Daoy (cell line): Measurements from ENCODE around the gene CCDC150. TPM values are rescaled to one million over a fixed set of nuclear protein-coding genes. Genes with fewer than 3 reads are reported as not detected.

Experiments used
- DNase-seq: peaks from one replicate; pipeline ENCODE4 v3.0.0-alpha.2; 2015; ENCODE audit warnings: low read depth
- total RNA-seq: library from RNA; depleted of rRNA; stranded (reverse); fragments of >200 nt; shearing (Covaris generic); gene quantifications from 2 replicates; pipeline ENCODE4 v1.2.3, GENCODE V29; 2014; rRNA removed

The CCDC150 gene
- total RNA-seq, result 12.0 and 12.1 TPM in 2 replicates

DNA sequence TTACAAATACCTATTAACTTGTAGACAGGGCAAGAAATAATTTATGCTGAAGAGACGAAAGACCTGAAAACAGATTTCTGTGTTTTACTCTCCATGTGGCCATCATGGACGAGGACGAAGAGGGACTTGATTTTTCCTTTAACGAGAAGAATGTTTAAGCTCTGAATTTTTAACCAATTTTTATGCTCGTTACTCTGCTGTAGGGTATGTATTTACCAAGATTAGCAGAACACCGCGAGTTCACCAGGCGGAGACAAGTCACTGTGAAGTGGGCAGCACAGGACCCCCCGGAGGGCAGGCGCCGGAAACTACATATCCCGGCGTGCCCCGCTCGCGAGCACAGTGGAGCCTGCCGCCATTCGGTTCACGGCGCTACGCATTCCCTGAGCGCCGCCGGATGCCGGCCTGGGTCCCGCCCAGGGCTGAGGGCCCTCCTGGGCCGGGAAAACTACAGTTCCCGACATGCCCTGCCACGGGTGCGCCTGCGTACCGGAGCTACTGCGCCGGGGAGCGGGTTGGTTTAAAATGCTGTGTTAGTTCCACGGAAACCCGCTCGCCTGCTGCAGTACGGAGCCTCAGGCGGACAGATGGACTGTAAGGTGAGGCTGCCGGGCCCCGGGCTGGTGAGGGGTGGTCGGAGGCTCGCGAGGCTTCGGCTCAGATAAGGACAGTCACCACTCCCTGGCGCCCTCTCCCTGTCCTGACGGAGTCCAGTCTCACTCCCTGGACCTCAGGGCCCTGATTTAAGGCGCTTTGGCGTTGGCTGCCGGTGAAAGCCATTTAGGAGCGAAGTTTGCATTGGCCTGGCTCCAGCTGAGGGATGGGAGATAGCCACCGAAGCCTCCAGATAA lies at the start of gene CCDC150:
TSS of gene CCDC150 (plus strand) at position 536 of the 851 bp plus-strand sequence. CDS start at position 588, 52 bp downstream.
- DNase-seq, result peak; percentile 97

DNA sequence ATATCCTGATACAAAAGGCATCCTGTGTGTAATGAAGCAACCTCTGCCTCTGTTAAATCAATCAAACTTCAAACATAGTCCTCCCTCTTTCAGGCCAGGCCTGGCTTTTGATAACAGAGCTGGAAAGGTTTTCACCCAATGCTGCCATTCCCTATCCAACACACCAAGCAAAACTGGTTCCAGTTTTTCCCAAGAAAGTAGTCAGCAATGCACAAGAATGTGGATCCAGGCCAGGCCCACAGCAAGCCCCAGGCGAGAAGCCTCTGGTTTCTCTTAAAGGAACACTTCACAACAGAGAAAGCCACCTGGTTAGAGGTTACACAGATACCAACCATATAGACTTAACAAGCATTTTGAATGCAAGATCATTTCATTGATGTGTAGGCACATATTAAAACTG lies 49.2 kb upstream of the CCDC150 start:
- peak; percentile 25 for DNase-seq

GRCh38 chr2:196591004-196591403 lies 48.5 kb upstream of the CCDC150 start:
- DNase-seq, result no peak

DNA sequence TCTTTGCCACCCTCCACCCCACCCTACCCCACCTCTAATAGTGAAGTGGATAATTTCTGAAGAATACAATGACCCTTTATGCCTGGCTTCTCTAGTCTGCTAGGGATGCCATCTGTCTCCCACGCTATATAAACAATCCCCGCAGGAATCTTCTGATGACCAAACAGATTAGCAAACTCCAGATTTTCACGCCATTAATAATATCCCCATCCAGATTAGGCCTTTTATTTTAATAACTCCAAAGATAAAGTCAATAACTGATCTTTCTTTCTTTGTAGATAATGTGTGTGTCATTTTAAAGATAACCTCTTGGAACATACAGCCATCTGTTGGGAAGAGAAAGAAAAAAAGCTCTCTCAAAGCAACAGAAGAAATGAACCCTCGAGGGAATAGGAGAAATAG lies 47.9 kb upstream of the CCDC150 start:
- no peak for DNase-seq

GRCh38 chr2:196592331-196592910 lies 47.1 kb upstream of the CCDC150 start:
- DNase-seq, result peak; percentile 62

- DNase-seq, result peak; percentile 71
Measured at GRCh38 chr2:196592911-196593881, 46.3 kb upstream of the CCDC150 start, which contains the start of gene HECW2. Gene HECW2, minus strand, starts transcription at chr2:196593554.

- DNase-seq, result no peak
Measured at GRCh38 chr2:196594158-196594557, 45.4 kb upstream of the CCDC150 start.

GRCh38 chr2:196597531-196597930 lies 42.0 kb upstream of the CCDC150 start:
- peak; percentile 47 for DNase-seq

- DNase-seq, result no peak
Measured at GRCh38 chr2:196598412-196598811, 41.1 kb upstream of the CCDC150 start.

DNA sequence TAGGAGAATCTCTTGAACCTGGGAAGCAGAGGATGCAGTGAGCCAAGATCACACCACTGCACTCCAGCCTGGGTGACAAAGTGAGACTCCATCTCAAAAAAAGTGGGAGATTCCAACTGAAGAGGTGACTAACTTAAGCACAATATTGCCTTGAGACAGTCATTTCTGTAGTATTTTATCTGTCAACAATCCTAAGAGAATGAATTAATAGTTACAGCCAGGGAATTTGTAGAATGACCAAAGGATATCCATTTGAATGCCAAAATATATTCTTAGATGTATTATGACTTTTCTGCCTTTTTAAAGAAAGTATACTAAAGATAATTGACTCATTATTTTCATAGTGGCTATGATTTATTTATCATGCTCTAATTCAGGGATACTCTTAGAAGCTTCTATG lies 40.7 kb upstream of the CCDC150 start:
- DNase-seq, result no peak

- peak; percentile 95 for DNase-seq
Measured at GRCh38 chr2:196601430-196602306, 37.8 kb upstream of the CCDC150 start.

DNA sequence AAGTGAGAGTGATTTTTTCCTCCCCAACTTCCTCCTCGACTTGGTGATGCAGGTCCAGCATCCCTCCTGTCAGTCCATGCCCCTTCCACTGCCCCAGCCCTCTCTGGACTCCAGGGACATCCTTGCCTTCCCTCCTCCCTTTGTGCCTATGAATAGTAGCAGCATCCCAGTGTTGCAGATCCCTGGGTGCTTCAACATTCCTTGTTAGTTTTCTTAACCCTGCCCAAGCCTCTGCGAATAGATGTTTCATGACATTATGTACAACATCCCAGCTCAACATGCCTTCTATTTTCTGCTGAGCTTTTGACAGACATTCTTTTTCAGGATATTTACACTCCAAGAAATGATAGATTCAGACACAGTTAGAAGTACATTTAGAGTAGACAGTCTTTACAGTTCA lies 35.3 kb upstream of the CCDC150 start:
- no peak for DNase-seq

- no peak for DNase-seq
Measured at GRCh38 chr2:196606516-196606915, 33.0 kb upstream of the CCDC150 start.

- DNase-seq, result no peak
Measured at GRCh38 chr2:196607073-196607472, 32.4 kb upstream of the CCDC150 start.

- peak; percentile 76 for DNase-seq
Measured at GRCh38 chr2:196607896-196608295, 31.6 kb upstream of the CCDC150 start.

- DNase-seq, result no peak
Measured at GRCh38 chr2:196609806-196610205, 29.7 kb upstream of the CCDC150 start.

DNA sequence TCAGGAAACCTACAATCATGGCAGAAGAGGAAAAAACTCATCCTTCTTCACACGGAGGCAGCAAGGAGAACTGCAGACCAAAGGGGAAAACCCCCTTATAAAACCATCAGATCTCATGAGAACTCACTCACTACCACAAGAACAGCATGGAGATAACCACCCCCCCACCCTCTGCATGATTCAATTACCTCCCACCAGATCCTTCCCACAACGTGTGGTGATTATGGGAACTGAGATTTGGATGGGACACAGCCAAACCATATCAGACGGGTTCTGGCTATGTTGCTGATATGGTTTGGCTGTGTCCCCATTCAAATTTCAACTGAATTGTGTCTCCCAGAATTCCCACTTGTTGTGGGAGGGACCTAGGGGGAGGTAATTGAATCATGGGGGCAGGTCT lies 28.7 kb upstream of the CCDC150 start:
- DNase-seq, result peak; percentile 78

- DNase-seq, result no peak
Measured at GRCh38 chr2:196613302-196613701, 26.2 kb upstream of the CCDC150 start.

GRCh38 chr2:196617430-196617829 lies 22.1 kb upstream of the CCDC150 start:
- no peak for DNase-seq

DNA sequence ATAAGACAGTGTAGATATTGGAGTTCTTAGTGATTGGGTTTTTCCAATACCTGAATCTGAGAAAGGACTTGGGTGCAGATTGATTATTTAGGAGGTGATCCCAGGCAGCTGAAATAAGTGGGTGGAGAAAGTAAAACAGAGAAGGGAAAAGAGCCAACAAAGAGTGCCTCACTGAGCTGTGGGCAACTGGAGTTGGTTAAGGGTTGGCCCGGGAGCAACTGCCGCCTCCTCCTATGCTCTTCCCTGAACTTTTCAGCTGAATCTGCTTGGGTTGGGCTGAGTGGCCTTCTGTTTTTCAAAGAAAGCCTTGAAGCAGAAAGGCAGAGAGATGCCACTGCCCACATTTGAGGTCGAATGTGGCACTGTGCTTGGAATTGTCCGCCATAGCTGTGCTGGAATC lies 20.9 kb upstream of the CCDC150 start:
- DNase-seq, result no peak

- no peak for DNase-seq
Measured at GRCh38 chr2:196630531-196630930, 9.0 kb upstream of the CCDC150 start.
